HG03045 (cell line): ENCODE measurements around the gene ERCC6L2.

Experiments
- ATAC-seq: cut with Tn5 transposase; IDR thresholded peaks from one replicate; pipeline ENCODE4 v1.9.1; 2021; ENCODE audit warnings: mild to moderate bottlenecking, moderate library complexity; ENCODE audit not compliant: unreplicated experiment

ERCC6L2 gene

DNA sequence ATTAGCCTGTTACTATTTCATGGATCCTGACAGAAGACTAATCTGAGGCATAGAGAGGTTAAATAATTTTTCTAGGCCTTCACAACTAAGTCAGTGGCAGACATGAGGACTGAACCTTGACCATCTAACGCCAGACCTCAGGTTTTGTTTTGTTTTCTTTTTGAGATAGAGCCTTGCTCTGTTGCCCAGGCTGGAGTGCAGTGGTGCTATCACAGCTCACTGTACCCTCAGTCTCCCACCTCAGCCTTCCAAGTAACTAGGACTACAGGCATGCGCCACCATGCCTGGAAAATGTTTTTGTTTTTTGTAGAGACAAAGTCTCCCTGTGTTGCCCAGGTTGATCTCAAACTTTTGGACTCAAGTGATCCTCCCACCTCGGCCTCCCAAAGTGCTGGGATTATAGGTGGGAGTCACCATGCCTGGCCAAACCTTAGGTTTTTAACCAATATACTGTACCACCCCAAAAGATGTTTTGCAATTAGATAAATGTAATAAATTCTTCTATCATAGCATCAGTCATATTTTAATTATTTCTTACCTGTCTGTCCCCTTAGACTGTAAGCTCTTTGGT, 35.4 kb downstream of the ERCC6L2 start:
- no peak for ATAC-seq

DNA sequence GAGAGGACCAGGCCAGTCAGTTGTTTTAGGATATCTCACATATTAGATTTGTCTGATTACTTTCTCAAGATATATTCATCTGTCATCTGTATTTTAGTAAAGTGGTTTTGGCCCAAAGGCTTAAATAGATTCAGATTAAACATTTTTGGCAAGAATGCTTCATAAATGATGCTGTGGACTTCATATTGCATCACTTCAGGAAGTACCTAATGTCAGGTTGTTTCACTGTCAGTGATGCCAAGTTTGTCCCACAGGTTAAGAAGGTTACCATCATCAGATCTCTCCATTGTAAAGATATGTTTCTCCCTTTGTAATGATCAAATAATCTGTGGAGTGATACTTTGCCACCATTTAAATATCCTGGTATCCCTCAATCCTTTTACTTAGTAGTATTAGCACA, 37.3 kb downstream of the ERCC6L2 start:
- ATAC-seq = no peak

DNA sequence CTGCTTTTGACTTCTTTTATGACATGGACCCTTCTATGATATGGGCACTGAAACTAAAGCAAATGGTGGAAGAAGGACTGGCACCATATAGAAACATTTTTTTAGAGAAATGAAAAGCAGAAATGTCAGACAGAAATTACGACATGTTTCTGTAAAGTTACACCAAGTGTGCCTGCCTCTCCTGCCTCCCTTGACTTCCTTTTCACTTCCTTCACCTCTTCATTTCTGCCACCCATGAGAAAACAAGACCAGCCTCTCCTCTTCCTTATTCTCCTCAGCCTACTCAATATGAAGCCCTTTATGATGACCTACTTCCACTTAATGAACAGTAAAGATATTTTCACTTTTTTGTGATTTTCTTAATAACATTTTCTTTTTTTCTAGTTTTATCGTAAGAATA, 44.5 kb downstream of the ERCC6L2 start:
- no peak for ATAC-seq

DNA sequence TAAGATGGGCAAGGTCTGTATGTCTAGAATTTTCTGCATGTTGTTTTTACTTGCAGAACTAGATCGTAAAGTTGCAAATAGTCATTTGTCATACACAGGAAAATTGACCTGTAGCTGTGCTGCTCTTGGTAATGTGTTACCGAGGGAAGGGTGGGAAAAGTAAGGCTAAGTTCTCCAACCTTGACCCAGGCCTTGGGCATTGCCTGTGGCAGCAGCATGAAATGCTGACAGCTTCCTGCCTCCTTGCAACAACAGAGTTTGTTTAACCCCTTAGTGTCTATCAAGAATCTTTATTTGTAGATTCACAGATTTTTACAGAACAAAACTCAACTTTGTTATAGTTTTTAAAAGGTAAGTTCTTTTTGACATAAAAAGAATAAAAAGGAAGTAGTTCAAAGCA, 48.3 kb downstream of the ERCC6L2 start:
- ATAC-seq = no peak

DNA sequence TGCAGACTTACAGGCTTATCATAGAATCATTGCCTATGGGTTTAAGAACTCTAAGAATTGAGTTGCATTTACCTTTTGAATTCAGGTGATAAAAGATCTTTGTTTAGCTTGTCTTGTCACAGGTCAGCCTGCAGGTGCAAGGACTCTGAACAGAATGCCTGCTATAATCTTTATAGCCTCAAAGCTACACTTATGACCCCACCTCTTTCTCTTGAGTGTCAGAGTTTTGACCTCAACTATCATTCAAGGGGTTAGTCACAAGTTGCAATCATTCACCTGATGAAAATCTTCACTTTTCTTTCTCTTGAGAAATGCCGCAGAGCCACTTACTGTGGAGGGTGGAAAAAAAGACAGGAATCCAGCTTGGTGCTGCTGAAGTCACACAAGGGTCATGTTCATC, 49.5 kb downstream of the ERCC6L2 start:
- ATAC-seq = no peak

DNA sequence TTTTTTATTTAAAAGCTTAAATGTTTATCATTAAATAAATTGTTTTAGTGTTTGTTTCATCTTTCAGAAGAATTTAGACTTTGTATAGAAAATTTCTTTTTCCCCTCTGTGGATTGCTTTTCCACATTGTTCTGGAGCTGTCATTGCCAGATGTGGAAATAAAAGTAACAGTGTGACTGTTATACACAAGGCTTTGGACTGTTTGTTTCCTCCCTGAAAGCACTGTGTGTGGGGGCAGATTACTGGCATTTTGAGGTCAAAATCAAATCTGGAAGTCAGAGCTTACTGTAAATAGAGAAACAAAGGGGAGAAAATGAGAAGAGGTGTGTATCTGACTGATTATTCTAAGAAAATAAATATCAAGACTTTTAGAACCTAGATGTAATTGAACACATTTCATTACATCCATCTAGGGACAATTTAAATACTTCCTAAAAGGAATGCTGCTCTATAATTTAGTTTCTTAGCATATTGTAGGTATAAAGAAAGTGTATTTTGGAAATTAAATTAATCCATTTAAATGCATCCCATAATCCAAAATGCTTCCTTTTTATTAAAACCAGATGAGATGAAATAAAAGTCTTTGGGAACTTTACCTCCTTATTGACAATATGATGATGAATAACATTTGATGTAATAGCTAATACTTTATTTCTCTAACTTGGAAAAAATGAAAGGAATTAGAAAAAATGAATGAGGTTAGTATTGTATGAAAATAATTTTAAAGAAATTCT, 51.9 kb downstream of the ERCC6L2 start:
- no peak for ATAC-seq

DNA sequence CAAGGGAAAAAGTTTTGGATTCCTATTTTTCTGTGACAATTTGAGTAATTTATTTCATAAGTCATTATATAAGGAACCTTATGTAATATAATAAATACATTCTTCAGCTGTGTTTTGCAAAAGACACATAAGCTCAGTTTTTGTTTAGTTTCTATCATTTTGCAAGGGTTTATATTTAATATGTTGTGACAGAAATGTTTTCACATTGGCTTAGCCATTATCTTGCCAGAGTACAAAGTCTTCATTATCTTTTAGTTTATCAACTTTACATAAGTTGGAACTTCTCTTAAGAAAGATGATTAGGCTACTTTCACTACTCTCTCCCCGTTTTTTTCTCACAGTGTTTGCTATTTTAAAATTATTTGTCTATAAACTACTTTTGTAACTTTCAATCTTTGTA, 54.8 kb downstream of the ERCC6L2 start:
- no peak for ATAC-seq

DNA sequence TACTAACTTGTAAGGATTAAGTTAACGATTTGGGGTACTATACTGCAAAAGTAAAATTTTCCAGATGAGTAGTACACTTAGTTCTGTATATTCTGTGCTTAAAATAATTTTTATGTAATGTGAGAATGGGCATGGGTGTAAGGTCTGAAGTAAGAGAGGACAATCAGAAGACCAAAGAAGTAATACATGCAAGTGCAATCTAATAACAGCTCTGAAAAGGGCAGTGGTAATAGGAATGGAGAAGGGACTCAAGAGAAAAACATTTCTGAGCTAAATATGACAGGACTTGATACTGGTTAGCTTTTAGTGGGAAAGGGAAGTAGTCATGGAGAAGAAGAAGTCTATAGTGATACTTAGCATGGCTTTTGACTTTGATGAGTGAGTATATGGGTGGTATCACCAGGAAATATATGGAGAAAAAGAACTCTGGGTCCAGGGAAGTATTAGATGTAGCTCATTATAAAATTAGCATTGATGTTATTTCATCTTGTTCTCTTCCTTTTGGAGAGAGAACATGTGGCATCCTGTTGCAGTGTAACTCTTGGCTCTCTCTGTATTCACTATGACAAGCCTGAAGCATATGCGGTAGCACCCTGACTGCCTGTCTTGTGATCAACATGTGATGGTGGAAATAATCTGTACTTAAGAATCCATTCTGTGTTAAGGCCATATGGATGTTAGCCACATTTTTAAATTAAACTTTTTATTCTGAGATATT, 60.5 kb downstream of the ERCC6L2 start:
- no peak for ATAC-seq

DNA sequence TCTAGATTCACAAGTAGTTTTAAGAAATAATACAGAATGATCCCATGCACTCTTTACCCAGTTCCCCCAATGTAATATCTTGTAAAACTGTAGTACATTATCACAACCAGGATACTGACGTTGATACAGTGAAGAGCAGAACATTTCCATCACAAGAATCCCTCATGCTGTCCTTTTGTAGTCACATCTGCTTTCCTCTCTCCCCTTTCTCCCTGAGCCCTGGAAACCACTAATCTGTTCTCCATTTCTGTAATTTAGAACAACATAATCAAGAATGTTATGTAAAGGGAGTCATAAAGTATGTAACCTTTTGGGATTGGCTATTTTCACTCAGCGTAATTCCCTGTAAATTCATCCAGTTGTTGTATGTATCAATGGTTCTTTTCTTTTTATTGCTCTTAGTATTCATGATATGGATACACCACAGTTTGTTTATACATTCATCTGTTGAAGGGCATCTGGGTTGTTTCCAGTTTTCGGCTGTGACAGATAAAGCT, 61.1 kb downstream of the ERCC6L2 start:
- ATAC-seq = no peak

DNA sequence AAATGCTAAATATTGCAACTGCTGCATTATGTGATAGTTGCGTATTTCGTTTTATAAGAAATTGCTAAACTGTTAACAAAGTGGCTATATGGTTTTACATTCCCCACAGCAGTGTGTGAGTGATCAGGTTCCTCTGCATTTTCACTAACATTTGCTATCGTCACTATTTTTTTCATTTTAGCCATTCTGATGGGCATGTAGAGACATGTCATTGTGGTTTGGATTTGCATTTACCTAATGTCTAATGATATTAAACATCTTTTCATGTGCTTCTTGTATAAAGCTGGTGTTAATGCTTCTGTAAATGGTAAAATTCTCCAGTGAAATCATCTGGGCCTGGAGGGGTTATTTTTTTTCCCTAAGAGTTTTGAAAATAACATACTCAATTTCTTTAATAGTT, 61.6 kb downstream of the ERCC6L2 start:
- no peak for ATAC-seq

DNA sequence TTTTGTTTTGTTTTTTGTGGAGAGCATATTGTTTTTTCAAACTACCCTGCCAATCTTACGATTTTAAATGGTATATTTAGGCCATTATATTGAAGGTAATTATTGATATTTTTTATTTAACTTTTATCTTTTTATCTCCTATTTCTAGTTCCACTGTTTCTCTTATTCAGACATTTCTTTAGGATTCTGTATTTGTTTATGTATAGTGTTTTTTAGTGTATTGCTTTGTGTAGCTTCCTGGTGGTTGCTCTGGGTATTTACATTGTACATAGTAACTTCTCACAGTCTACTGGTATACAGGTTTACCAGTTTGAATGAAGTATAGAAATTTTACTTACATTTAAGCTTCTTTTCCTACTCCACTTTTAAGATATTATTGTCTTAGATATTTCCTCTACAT, 63.2 kb downstream of the ERCC6L2 start:
- ATAC-seq = no peak

DNA sequence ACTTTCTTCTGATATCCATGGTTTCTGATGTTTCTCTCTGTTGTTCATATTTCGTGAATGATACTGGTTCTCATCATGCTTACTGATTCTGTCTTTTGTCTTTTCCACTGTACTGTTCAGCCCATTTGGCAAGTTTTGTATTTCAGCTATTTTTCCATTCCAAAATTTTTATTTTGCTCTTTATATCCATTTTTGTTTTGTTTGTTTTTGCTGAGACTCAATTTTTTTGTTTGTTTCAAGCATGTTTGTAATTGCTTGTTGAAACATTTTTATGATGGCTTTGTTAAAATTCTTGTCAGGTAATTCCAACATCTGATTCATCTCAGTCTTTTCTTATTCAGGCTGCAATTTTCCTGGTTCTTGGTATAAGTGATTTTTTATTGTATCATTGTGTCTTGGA, 64.0 kb downstream of the ERCC6L2 start:
- no peak for ATAC-seq

DNA sequence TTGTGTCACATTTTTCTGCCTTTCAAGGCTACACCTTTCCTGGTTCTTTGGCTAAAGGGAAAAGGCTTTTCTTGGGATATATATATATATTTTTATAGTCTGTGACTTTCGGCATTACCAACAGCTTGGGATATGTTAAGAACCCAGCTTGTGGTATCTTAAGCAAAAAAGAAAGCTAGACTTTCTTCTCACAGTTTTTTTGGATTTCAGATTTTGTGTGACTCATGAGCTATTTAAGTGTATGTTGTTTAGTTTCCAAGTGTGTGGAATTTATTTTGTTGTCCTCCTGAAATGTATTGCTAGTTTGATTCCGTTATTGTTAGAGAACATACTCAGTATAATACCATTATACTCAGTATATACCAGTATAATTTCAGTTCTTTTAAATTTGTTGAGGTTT, 64.8 kb downstream of the ERCC6L2 start:
- no peak for ATAC-seq

DNA sequence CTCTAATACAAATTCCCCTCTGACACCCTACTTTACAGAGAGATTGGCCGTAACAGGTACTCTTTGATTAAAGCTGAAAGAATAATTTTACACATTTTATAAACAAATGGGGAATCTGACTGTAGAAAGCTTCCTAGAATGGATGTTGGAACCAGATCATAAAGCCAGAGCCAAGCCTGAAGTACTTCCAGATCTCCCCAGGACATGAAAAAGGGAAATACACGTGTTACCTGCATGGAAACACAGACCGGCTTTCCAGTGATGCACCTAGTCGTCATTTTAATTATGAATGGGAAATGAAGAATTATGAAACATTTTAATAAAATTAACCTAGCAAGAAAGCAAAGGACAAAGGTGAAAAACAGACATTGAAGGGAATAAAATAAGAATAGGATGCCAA, 66.5 kb downstream of the ERCC6L2 start:
- no peak for ATAC-seq

DNA sequence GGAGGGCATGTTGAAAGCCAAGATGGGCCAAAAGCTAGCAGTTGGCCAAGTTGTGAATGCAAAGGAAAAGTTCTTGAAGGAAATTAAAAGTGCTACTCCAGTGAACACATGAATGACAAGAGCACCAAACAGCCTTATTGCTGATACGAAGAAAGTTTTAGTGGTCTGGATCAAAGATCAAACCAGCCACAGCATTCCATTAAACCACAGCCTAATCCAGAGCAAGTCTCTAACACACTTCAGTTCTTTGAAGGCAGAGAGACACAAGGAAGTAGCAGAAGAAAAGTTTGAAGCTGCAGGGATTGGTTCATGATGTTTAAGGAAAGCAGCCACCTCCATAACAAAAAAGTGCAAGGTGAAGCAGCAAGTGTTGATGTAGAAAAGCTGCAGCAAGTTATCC, 71.6 kb downstream of the ERCC6L2 start:
- no peak for ATAC-seq

DNA sequence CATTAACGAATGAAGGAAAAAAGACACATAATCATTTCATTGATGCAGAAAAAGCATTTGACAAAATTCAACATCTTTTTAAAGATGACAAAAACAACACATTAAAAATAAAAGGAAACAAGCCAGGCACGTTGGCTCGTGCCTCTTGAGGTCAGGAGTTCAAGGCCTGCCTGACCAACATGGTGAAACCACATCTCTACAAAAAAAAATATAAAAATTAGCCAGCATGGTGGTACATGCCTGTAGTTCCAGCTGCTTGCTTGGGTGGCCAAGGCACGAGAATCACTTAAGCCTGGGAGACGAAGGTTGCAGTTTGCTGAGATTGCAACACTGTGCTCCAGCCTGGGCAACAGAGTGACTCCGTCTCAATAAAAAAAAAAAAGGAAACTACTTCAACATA, 77.0 kb downstream of the ERCC6L2 start:
- no peak for ATAC-seq

DNA sequence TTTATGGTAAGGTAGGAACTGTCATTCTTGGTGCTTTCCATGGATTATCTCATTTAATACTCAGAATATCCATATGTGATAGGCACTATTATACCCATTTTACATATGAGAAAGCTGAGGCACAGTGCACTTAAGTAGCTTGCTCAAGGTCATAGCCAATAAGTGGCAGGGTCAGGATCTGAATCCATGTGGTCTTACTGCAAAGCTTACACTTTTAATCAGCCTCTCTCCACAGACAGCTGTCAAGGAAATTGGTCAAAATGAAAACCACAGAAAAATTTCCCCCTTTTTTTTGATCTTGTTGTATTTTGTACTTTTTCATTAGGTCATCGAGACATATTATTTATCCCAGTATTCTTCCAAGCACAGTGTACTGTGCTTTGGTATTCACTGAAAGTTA, 78.5 kb downstream of the ERCC6L2 start:
- ATAC-seq = no peak

DNA sequence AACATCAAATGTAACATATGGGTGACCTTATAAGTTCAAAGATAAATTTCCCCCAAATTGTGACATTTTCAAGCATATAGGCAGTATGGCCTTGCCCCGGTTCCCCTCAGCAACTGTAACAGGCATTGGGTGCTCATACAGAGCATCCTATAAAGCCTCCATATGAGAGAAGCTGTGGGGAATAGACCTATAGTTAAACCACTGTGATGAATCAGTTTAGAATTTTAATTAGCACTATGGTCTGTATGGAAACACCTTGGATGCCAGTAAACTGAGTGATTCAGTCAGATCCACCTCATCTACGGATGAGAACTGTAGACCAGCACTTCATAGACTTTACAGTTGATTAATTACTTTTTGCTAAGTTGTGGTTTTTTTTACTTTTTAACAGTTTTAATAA, 79.4 kb downstream of the ERCC6L2 start:
- ATAC-seq = no peak

DNA sequence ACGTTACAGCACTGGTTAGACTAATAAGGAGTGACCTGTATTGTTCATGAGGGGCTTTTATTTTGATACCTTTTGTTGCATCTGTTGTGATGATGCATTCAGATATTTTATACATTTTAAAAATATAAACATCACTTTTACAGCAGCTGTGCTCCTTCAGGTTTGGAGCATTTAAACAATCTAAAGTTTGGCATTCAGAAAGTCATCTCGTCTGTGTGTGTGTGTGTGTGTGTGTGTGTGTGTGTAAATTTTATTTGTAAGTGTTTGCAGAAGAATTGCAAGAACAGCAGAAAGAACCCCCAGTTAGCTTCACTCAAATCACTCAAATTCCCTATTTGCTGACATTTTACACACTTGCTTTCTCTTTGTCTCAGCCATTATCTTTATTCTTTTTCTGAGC, 87.4 kb downstream of the ERCC6L2 start:
- no peak for ATAC-seq

DNA sequence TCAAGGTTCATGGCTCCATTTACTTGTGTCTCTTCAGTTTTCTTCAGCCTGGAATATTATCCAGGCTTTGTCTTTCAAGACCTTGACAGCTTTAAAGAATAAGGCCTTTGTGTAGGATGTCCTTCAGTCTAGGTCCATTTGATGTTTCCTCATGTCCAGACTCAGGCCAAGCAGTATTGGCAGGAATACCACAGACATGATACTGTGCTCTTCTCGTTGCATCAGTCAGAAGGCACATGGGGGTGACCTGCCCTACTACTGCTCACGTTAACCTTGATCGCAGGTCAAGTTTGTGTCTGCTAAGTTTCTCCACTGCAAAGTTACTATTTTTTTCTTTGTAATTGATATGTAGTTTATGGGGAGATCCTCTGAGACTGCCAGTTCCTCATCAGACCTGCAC, 88.2 kb downstream of the ERCC6L2 start:
- ATAC-seq = no peak

DNA sequence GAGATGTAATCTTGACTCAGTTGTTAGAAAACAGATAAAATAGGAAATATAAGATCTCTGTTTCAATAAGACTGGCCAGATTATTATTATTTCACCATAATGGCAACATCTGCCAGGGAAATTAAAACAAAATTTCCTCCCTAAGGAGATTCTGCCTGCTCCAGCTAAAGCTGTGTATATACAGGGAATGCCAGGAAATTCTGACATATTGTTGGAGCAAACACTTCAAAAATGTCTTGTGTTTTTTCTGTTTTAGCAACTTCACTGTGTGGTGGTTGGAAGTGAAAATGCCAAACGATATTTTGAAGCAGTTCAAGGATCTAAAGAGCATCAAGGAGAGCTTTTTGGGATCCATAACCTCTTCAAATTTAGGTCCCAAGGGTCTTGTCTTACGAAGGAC, 90.8 kb downstream of the ERCC6L2 start:
- no peak for ATAC-seq

DNA sequence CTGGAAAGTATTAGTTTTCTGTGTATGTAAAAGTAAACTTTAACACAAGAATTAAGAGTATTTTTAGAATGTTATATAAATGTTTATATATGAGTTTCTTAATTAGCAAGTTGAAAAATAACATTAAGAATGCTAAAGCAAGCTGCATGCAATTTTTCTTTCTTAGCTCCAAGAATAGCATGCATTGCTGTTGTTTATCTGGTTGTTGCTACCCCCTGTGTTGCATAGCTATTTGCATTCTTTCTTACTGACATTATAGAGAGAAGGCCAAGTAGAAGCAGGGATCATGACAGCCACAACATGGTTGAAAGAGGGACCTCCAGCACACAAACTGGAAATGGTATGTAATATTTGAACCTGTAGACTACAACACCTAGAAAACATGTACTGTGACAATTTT, 94.8 kb downstream of the ERCC6L2 start:
- ATAC-seq = no peak
